HG03439 (cell line): Measurements from ENCODE around the gene SRP19.
"Not testable (repeated sequence)": the region's sequence is repeated elsewhere in the genome, so short reads cannot be mapped to it uniquely, and the experiment has no call there.

Experiments used
- ATAC-seq: cut with Tn5 transposase; IDR thresholded peaks from one replicate; pipeline ENCODE4 v1.9.1; 2021; ENCODE audit warnings: mild to moderate bottlenecking, moderate library complexity; ENCODE audit not compliant: unreplicated experiment

Gene SRP19

DNA sequence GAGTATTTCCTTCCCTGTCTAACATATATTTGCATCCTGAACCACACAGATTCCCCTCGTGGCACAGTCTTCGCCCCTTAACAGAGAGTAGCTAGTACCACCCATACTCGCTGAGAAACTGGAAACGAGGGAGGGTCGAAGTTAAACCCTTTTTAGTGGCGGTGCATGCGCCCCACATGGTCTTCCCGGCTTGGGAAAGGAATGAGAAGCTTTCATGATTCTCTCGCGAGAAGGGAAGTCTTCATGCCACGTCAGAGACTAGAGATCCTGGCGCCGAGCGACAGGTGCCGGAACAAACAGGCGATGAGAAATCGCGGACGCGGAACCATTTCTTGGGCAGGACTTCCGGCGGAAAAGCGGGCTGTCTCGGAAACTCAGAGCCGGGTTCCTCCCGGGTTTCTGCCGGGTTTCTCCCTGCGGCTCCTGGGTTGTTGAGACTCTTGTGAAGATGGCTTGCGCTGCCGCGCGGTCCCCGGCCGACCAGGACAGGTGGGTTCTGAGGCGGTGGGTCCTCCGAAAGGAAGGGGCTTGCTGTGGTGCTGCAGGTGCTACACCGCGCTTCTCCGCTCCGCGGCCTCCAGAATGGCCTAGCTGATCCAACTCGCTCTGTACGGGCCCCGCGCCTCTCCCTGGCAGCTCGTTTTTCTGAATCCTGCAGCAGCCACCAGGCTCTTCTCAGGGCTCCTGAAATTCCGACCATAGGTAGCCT is at the start of gene SRP19:
TSS of gene SRP19 (plus strand) at position 359 of the 709 bp plus-strand sequence. CDS start at position 449, 90 bp downstream.
- ATAC-seq: peak; percentile 97

DNA sequence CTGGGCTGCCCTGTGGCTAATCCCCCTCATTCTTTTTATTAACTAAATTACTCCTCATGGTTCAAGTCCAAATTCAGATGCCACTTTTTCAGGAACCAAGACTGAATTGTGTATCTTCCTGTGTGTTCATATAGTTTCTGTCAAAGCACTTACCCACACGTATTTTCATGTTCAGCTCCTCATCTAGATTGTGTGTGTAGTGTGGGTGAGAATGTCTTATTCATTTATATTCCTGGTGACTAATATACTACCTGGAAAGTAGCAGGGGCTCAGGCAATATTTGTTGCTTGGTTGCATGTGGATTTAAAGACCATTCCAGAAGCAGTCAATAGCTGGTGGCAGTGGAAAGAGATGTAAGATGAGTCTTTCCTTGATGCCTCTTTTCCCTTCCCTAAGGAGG is 48.5 kb upstream of the SRP19 start:
- no peak for ATAC-seq

DNA sequence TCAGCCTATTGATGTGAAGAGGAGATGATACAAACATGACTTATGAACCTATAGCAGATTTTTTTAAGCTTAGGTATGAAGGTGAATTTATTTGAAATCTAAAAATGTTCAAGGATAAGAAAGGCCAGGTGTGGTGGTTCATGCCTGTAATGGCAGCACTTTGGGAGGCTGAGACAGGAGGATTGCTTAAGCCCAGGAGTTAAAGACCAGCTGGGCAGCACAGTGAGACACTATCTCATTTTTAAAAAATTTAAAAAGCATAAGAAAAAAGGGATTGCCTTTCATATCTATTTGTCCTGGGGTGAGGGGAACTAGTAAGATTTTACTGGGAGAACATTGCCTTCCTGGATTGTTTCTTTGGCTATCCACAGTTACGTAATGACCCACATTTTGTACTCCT is 40.8 kb upstream of the SRP19 start:
- ATAC-seq: no peak

DNA sequence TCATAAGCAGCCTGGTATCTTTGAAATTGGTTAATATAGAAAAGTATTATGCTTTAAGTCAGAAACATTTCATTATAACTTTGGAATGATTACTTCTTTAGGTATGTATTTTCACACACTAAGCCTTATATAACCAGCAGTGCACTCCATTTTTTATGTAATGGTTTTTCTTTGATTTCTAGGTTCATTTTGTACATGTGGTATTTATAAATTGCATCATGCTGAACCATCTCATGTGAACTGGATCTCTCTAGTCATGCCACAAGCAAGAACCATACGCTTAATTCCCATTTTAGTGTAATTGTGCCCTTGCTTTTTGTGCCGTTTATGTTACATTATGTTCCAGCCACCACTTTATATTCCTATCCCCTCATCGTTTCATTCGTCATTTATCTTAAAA is 38.6 kb upstream of the SRP19 start:
- ATAC-seq: no peak

DNA sequence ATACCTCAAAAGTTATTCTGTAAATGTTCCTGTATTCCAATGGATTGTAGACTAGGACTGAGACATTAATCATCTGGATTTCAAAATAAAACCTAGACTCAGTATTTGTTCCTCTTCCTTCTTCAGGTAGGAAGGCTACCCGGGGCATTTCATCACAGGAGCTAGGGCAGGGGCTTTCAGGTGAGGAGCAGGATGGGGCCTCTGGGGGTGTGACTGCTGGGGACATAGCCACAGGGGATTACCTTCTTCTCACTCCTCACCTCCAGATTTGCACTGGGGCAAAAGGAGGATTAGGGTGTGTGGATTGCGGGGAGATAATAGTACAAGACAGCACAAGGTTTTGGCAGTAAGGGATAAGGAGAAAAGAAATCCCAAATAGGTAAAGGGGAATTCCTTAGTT is 37.9 kb upstream of the SRP19 start:
- ATAC-seq: no peak

DNA sequence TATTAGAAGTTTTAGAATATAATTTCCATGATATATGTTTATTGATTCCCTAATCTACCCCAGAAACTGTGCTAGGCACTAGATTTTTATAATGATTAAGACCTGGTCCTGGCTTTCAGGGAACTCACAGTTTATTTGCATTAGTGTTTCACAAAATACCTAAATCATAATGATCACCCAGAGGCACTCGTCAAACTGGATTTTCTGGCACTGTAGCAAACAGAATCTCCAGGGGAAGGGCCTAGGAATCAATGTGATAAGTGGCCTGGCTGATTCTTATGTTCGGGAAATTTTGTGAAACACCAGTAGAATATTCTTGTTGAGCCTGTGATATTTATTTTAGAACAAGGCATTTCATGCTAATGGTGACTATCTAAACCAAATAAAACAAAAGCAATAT is 37.4 kb upstream of the SRP19 start:
- ATAC-seq: no peak

DNA sequence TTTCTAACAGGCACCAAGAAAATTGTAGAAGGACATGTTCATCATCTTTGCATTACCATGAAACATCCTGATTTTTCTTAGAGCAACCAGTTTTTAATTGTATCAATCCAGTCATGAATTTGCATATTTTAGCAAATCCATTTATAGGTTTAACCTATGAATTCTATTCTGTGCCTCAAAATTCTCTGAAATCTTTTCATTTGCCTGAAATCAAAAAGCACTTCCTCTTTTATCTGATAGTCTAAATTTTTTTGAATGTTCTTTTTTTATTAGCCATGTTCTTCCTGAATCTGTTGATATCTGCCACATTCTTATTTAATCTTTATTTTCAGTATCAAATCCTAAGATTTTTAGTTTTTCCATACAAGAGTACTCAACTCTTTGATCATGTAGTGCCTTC is 36.9 kb upstream of the SRP19 start:
- ATAC-seq: no peak

DNA sequence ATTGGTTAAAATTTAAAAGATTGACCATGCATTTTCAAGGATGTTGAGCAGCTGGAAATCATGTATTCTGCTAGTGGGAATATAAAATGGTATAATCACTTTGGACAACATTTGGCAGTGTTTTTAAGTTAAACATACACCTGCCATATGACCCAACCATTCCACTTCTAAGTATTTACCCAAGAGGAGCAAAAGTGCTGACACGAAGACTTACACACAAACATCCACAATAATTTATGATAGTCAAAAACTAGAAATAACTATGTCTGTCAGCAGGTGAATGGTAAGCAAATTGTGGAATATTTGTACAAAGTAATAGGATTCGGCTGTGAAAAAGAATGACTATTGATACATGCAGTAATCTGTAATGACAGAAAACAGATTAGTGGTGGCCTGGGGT is 30.7 kb upstream of the SRP19 start:
- ATAC-seq: no peak

DNA sequence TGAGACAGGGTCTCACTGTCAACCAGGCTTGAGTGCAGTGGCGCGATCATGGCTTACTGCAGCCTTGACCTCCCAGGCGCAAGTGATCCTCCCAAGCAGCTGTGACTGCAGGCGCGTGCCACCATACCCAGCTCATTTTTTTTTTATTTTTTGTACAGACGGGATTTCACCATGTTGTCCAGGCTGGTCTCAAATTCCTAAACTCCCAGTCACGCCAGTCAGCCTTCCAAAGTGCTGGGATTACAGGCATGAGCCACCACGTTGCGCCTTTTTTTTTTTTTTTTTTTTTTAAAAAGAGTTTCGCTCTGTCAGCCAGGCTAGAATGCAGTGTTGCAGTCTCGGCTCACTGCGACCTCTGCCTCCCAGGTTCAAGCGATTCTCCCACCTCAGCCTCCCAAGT is 27.1 kb upstream of the SRP19 start:
- no peak for ATAC-seq

DNA sequence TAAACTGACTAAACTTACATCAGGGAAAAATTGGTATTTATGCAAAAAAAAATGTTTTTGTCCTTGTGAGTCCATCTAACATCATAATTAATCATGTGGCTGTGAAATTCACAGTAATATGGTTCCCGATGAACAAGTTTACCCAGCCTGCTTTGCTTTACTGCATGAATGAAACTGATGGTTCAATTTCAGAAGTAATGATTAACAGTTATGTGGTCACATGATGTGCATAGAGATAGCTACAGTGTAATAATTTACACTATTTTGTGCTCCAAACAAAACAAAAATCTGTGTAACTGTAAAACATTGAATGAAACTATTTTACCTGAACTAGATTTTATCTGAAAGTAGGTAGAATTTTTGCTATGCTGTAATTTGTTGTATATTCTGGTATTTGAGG is 16.6 kb upstream of the SRP19 start:
- ATAC-seq: no peak

DNA sequence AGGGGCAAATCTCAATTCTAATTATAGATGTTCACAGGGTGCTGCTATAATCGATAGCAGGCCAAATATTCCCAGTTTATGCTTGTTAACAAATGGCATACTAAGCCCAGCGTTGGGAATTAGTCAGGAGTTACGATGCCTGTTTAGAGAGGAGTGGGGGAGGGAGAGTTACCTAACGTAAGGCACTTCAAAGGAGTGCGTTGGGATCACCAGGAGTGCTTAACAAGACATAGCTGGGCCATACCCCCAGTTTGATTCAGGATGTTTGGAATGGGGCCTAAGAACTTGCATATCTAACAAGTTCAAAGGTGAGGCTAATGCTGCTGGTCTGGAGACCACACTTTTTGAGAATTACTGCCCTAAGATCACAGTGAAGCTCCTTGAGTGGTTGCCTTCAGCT is 14.5 kb upstream of the SRP19 start:
- ATAC-seq: no peak

DNA sequence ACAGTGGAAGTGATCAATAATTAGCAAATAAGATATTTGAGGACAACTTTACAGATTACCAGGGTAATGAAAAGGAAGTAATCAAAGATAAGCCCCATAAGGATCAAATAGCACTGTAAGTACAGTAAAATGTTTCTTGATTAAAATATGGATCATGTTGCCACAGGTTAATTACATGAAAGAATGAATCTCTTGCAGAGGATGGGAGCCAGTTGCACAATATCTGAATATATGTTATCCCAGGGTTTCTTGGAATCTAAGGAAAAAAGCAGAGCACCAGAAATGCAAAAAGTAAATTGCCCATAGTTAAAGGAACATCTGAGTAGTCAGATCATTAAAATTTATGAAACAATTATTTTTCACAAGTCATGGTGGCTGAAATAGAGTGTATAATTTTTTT is 13.8 kb upstream of the SRP19 start:
- no peak for ATAC-seq

DNA sequence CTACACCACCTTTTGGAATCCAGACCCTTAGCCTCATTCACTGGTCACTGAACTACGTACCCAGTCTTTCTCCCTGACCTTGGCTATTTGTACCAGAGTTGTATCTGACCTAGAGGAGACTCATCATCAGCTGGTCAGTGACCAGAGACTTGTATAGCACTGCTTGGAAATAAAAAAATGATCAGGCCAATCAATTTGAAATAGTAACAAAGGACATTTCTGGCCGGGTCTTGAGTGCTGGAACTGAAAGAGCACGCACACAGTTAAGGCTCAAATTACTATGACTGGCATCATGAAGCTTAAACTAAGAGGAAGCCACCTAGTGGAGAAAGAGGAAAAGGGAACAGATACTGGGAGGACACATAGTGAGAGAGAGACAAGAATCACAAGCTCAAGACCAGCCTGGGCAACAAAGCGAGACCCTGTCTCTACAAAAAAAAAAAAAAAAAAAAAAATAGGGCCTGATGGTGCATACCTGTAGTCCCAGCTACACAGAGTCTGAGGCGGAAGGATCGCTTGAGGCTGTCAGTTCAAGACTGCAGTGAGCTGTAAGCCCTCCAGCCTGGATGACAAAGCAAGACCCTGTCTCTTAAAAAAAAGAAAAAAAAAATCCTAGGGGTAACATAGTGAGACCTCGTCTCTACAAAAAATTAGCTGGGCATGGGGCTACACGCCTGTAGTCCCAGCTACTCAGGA is 12.8 kb upstream of the SRP19 start:
- peak; percentile 99 for ATAC-seq

DNA sequence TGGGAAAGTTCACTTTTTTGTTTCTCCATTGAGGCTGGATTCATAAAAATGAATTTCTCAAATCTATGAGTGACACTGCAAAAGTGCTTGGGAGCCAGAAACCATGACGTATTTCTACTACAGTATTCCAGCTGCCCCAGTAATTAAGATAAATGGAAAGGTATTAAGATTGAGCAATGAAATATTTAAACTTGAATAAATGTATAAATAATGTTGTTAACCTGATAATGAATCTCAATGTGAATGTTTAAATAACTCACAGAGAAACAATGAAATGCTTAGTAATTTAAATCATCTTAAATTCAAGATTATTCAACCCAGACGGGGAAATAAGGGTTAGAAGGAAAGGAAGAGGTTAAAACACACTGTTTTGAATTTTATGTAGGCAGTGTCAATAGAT is 11.2 kb upstream of the SRP19 start:
- ATAC-seq: no peak

DNA sequence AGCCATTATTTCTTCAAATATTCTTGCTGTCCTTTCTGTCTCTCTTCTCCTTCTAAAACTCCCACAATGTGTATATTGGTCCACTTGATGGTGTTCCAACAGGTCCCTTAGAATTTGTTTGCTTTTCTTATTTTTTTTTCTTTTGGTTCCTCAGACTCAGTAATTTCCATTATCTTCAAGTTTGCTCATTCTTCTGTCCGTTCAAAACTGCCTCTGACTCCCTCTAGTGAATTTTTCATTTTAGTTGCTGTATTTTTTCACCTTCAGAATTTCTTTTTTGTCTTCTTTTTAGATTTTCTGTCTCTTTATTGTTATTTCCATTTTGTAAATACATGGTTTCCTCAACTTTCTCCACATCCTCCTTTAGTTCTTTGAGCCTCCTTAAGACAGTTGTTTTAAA is 6.4 kb upstream of the SRP19 start:
- ATAC-seq: no peak

DNA sequence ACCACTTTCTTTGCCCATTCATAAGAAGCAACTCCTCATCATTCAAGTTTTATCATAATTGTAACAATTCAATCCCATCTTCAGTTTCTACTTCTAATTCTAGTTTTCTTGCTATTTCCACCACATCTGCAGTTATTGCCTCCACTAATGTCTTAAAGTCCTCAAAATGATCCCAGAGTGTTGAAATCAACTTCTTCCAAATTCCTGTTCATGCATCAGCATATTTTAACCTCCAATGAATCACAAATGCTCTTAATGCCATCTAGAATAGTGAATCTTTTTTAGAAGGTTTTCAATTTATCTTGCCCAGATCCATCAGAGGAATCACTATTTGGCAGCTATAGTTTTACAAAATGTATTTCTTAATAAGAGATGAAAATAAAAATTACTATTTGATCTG is 3.2 kb upstream of the SRP19 start:
- ATAC-seq: no peak

DNA sequence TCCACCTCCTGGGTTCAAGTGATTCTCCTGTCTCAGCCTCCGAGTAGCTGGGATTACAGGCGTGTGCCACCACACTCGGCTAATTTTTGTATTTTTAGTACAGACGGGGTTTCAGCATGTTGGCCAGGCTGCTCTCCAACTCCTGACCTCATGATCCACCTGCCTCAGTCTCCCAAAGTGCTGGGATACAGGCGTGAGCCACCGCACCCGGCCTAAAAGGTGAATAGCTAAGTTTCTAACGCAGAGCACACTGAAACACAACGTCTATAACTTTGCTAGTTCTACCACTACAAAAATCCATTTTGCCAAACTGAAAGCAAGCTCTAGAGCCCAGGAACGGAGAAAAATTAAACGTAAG is 537 bp upstream of the SRP19 start:
- not testable (repeated sequence) for ATAC-seq

DNA sequence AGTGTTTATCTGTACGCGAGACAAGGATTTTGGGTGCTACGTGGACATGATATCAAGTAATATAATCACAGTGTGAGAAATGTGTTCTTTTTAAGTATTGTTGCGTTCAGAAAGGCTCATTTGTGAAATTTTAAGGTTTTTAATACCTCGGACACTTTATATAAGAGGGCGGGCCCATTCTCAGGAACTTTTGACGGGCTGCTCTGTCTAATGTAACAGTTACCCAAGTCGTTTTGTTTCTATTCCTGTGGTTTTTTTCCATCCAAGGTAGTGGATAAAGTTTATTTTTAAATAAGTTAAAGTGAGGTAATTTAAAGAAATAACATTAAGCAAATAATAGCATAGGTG is 525 bp downstream of the SRP19 start:
- no peak for ATAC-seq

DNA sequence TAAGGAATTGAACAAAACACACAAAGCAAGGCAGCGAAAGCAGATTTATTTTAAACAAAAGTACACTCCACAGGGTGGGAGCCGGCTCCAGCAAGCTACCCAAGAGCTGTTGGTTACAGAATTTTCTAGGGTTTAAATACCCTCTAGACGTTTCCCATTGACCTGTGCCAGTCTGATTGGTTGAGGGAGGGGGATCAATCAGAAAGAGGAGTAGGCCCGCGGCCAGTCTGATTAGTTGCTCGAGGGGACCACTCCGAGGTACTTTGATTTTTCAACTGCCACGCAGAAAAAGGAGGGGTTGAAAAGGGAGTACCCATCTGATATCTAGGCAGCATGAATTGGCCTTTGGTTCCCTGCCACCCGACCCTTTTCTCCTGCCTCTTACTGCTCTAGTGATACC is 998 bp downstream of the SRP19 start:
- no peak for ATAC-seq

DNA sequence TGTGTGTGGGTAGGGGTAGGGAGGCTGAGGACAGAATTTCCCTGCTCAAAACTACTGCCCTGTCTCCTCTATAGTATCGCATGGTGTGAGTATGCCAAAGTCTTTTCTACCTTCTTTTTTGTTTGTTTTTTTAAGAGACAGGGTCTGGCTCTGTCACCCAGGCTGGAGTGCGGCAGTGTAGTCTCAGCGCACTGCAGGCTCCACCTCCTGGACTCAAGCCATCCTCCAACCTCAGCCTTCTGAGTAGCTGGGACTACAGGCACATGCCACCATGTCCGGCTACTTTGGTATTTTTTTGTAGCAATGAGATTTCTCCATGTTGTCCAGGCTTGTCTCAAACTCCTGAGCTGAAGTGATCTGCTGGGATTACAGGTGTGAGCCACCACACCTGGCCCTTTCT is 2.5 kb downstream of the SRP19 start:
- ATAC-seq: no peak

DNA sequence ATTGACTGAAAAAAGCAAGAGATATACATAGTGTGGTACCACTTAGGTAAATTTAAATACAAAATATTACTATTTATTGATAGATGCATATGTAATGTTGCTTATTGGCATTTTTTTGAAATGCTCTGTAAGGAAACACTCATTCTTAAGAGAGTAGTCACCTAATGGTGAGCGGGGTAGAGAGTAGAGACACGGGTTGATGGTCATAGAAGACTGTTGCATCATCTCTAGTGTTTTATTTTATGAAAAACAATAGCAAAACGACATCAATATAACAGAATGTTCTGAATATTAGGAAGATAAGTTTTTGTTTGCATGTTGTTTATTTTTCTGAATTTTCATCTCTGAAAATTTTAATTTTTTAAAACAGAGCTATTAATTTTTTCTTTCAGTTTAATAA is 4.0 kb downstream of the SRP19 start:
- ATAC-seq: no peak

DNA sequence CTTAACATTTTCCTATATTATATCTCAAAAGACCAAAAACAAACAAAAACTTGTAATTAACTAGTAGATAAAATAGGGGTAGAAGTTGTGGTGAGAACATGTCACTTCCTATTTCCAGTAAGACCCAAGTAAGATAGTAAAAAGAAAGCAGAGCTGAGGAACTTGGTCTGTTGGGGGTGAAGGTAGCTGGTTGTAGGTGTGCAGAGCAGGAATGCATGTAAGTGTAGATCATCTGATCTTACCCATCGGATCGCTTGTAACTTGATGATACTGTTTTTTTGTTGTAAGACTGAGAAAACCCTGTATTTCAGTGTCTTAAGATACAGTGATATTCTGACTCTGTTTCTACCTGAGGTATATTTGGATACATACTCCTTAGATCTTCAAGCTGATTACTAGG is 5.7 kb downstream of the SRP19 start:
- ATAC-seq: no peak

DNA sequence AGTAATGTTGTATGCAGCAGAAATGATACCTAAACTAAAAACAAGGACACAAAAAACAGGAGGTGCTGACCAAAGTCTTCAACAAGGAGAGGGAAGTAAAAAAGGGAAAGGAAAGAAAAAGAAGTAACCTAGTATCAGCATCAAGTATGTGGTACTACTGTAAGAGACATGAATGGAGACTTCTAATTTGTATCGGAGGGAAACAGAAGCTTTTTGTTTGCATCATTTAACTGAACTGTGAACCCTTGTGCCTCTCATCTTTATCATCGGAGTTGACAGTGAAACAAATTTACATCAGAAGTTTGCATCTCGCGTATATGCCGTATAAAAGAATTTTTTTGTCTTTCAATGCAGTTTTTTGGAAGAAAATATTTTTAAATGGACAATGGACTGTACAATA is 6.3 kb downstream of the SRP19 start:
- no peak for ATAC-seq
